GM12873 (cell line): ENCODE data around the gene NRBP1.

Experiments
- TF ChIP-seq, protein P1 (sequence below): IDR thresholded peaks from 2 replicates; pipeline ENCODE4 v1.5.1; 2012; ENCODE audit warnings: low read depth, mild to moderate bottlenecking, moderate library complexity, low read length, control low read depth; ENCODE audit not compliant: insufficient read depth; ENCODE audit errors: missing control alignments

Gene NRBP1

DNA sequence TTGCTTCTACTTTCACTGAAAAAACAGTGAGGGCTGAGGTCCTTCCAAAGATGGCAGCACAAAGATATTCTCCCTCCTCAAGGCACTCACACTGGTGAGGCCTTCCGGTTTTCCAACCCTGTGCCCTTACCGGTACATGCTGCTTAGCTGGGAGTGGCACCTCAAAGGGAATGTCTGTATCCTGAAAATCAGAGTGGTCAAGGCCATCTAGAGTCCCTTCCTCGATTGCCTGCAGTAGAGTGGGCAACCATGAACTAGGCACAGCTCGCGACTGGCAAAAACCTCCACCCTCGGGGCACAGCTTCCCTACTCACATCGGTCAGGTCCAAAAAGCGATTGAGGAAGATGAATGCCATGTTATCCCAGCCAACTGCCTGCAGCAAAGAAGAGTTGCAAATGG is 17.2 kb downstream of the NRBP1 start:
- TF ChIP-seq, protein P1, sequence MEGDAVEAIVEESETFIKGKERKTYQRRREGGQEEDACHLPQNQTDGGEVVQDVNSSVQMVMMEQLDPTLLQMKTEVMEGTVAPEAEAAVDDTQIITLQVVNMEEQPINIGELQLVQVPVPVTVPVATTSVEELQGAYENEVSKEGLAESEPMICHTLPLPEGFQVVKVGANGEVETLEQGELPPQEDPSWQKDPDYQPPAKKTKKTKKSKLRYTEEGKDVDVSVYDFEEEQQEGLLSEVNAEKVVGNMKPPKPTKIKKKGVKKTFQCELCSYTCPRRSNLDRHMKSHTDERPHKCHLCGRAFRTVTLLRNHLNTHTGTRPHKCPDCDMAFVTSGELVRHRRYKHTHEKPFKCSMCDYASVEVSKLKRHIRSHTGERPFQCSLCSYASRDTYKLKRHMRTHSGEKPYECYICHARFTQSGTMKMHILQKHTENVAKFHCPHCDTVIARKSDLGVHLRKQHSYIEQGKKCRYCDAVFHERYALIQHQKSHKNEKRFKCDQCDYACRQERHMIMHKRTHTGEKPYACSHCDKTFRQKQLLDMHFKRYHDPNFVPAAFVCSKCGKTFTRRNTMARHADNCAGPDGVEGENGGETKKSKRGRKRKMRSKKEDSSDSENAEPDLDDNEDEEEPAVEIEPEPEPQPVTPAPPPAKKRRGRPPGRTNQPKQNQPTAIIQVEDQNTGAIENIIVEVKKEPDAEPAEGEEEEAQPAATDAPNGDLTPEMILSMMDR: no peak

DNA sequence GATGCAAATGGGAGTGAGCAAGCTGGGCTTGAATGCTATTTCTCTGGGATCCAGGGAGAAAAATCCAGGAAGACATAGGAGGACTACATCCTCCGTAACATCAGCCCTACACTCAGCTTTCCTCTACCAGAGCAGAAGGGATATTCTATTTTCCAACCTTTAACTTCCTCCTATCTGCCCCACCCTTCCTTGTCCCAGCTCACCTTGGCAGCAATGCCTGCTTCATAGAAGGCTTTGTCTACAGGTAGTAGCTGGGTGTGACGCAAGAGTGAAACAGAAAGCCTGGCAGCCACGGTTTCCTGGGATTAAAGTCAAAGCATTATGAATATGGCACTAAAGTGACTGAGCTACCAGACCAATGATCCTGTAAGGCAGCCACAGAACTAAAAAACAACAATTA is 17.6 kb downstream of the NRBP1 start:
- TF ChIP-seq, protein P1: no peak

DNA sequence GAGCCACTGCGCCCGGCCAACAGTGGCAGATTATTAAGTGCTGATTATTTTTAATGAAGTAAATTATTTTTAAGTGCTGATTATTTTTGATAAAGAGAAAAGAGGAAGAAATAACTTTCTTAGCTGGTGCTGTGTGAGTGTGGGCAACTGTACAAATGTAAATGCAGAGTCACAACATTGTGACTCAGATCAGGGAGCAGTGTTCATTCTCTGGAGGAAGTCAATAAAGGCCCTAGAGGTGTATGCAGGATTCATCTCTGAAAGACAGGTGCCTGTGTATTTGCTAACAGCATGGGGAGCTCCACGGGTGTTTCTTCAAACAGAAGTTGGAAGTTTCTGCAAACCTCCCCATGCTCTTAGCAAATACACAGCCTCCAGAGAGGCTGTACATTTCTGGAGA is 19.9 kb downstream of the NRBP1 start:
- TF ChIP-seq, protein P1: no peak

DNA sequence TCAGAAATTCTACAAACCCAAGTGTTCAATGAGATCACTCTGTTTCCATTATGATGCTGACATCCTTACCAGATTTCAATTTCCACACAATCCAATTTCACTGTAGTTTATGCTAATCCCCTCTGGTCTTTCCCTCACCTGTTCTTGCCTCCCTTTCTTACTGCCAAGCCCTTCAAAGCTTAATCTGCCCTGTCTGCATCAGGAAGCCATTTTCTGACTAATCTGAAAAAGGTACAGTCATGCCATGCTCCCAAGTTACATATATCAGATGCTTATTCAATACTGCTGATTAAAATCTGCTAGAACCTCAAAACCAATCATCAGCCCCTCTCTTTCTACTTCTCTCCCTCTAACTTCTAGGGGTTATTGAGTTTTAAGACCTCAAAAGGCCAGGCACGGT is 22.7 kb downstream of the NRBP1 start:
- TF ChIP-seq, protein P1: no peak

DNA sequence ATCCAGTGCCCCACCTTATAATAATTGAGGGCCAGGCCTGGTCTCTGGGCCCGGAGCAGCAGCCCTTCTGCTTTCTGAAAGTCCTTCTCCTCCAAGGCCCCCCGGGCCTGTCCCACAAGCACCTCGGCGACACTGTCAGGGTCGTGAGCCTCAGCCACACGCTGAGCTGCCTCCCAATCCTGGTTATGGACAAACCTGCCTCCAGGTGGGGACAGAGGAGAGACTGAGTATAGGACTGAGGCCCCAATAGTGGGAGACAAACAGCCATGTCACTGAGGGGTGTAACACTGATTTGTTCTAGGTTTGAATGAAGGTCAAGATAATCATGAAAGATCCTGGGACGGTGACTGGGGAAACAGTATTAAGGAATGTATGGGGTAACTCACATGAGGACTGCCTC is 25.5 kb downstream of the NRBP1 start:
- TF ChIP-seq, protein P1: no peak

DNA sequence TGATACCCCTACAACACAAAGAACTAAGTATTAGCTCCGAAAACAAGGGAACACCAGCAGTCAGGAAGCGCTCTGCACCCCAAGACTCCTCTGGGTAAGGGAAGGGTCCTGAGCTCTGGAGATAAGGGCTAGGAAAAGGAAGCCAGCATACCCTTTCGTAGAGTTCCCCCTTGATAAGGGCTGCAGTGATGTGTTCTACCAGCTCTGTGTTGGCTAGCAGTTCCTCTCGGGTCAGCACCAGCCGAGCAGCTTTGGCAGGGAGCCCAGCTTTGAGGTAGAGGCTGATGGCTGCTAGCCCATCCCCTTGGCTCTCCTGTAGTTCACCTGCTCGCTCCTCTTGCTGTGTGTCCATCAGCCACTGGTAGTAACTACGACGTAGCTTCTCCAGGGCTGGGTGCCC is 32.7 kb downstream of the NRBP1 start:
- TF ChIP-seq, protein P1: no peak

DNA sequence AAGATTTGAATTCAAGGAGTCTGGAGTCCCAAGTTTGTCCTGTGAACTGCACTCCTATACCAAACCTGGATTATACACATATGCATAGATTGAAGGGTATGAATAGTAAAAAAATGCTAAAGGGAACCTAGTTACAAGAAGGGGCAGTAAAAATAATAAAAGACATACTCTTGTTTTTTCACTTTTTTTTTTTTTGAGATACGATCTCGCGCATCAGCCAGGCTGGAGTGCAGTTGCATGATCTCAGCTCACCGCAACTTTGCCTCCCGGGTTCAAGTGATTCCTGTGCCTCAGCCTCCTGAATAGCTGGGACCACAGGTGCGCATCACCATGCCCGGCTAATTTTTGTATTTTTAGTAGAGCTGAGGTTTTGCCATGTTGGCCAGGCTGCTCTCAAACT is 36.0 kb downstream of the NRBP1 start:
- TF ChIP-seq, protein P1: no peak

DNA sequence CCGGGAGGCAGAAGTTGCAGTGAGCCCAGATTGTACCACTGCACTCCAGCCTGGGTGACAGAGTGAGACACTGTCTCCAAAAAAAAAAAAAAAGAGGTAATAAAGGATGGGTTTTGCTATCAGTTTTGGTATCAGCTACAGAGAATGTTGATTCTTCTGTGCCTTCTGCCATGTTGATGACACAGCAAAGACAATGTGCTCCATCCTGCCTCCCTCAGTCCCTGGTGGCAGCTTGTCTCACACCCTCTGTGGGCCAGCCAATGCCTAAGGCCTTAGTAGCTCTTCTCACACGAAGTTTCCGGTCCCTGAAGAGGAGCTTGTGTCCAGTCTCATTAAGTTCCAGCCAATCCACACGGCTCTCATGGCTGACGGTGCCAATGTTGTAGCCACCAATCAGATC is 43.5 kb downstream of the NRBP1 start:
- TF ChIP-seq, protein P1: no peak
